Right lobe of liver (tissue), 6 donors: ENCODE measurements around the gene CATSPER1. TPM values are rescaled to one million over a fixed set of nuclear protein-coding genes. Genes with fewer than 3 reads are reported as not detected.
"Not testable (repeated sequence)": the region's sequence is repeated elsewhere in the genome, so short reads cannot be mapped to it uniquely, and the experiment has no call there.

Experiments
- ATAC-seq, 4 donors: fragments of 200-7000 bp; cut with Tn5 transposase; one replicate each; pipeline ENCODE4 v1.9.1; 2020; ENCODE audit warnings: mild to moderate bottlenecking in 4 of 4, moderate library complexity in 4 of 4
- DNase-seq, 3 donors: peaks; one replicate each; pipeline ENCODE4 v3.0.0-alpha.2; 2020
- H3K27ac ChIP-seq, 3 donors: fragments of 200-600 bp; one replicate each; pipeline ENCODE4 v1.8.0; 2022
- H3K27me3 ChIP-seq, 2 donors: fragments of 200-600 bp; one replicate each; pipeline ENCODE4 v1.8.0; 2022
- H3K36me3 ChIP-seq, 4 donors: fragments of 200-600 bp; sonication (generic) in 1 of 4; one replicate each; pipeline versions ENCODE4 v1.5.1 to v1.8.0; 2017 to 2022; ENCODE audit warnings: control low read depth in 1 of 4
- H3K4me1 ChIP-seq, 4 donors: fragments of 200-600 bp; sonication (generic) in 1 of 4; one replicate each; pipeline versions ENCODE4 v1.5.1 to v1.8.0; 2017 to 2022; ENCODE audit warnings: control low read depth in 1 of 4
- H3K4me3 ChIP-seq, 3 donors: fragments of 200-600 bp; one replicate each; pipeline ENCODE4 v1.8.0; 2022
- H3K9me3 ChIP-seq, 4 donors: fragments of 200-600 bp; sonication (generic) in 1 of 4; one replicate each; pipeline versions ENCODE4 v1.5.1 to v1.8.0; 2017 to 2022; ENCODE audit warnings: control low read depth in 1 of 4
- POLR2A ChIP-seq: fragments of 450-650 bp; IDR thresholded peaks from one replicate; pipeline ENCODE4 v1.6.1; 2017; ENCODE audit warnings: antibody characterized with exemption, mild to moderate bottlenecking
- WGBS: methylation state at CpG from one replicate; pipeline ENCODE4 v1.1.6; 2018; ENCODE audit warnings: low coverage, low lambda C conversion rate; ENCODE audit not compliant: insufficient coverage; ENCODE audit errors: missing lambda C conversion rate; 5-methylcytosine and 5-hydroxymethylcytosine counted together
- intact Hi-C, 2 donors: fragments of 100-400 bp; cut with DNase I; formaldehyde crosslinking; loops; one replicate each; pipeline versions ENCODE4 v1.11.2 to v1.14.1; 2022
- total RNA-seq, 6 experiments: library from RNA; depleted of rRNA in 2 of 6; stranded (reverse); fragments of >200 nt in 2 of 6; fragmentation: NEBNext Ultra II Directional in 3 of 6; extraction: Animal tissue kit (Norgen Biotek cat#: 25700) in 3 of 6; gene quantifications; one replicate each; pipeline versions ENCODE4 v1.1.0 to v1.2.4, GENCODE V29; 2016 to 2023
- TF ChIP-seq, protein P1 (sequence below), 4 donors: fragments of 200-600 bp in 3 of 4; fragments of 450-650 bp in 1 of 4; IDR thresholded peaks; one replicate each; pipeline versions ENCODE4 v1.5.1 to v1.8.0; 2016 to 2022; ENCODE audit warnings: antibody characterized with exemption in 4 of 4, mild to moderate bottlenecking in 2 of 4
- donor health status: DM: no; HTN: yes; CAD: no.
- donor health status: DM: no; HTN: no; CAD: no.
- donor health status: DM: no; HTN: no; CAD: no.
- donor health status: DM: no; HTN: yes; CAD: no.
- donor health status: DM: no; HTN: yes; CAD: no.

Gene CATSPER1
- total RNA-seq, 6 experiments from 2014 or later = not detected

DNA sequence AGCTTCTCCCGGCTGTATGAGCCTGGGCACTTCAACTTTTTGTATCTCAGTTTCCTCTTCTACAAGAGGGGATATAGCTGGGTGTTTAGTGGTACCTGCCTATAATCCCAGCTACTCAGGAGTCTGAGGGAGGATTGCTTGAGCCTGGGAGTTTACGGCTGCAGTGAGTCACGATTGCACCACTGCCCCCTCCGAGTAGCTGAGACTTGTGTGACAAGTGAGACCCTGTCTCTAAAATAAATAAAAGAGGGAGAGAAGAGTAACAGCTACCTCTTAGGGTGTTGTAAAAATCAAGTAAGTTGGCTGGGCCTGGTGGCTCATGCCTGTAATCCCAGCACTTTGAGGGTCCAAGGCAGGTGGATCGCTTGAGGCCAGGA, 10.0 kb upstream of the CATSPER1 start:
- Histone ChIP-seq H3K4me1 (no peaks in the 10 kb centered on the region), H3K36me3 (no peaks in the 10 kb centered on the region), H3K27me3 (no peaks in the 10 kb centered on the region), H3K27ac (no peak overlapping the region), H3K9me3 (no peaks in the 10 kb centered on the region), H3K4me3 (no peak overlapping the region)
- DNase-seq (no peak), ATAC-seq (no peak)
- intact Hi-C loops = no loop called here
- no peak for TF ChIP-seq POLR2A
- TF ChIP-seq, protein P1, sequence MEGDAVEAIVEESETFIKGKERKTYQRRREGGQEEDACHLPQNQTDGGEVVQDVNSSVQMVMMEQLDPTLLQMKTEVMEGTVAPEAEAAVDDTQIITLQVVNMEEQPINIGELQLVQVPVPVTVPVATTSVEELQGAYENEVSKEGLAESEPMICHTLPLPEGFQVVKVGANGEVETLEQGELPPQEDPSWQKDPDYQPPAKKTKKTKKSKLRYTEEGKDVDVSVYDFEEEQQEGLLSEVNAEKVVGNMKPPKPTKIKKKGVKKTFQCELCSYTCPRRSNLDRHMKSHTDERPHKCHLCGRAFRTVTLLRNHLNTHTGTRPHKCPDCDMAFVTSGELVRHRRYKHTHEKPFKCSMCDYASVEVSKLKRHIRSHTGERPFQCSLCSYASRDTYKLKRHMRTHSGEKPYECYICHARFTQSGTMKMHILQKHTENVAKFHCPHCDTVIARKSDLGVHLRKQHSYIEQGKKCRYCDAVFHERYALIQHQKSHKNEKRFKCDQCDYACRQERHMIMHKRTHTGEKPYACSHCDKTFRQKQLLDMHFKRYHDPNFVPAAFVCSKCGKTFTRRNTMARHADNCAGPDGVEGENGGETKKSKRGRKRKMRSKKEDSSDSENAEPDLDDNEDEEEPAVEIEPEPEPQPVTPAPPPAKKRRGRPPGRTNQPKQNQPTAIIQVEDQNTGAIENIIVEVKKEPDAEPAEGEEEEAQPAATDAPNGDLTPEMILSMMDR (IDR thresholded peaks at IDR 0.05) = no peak
- 74% methylated on average over 5 of the region's 5 CpGs for WGBS

DNA sequence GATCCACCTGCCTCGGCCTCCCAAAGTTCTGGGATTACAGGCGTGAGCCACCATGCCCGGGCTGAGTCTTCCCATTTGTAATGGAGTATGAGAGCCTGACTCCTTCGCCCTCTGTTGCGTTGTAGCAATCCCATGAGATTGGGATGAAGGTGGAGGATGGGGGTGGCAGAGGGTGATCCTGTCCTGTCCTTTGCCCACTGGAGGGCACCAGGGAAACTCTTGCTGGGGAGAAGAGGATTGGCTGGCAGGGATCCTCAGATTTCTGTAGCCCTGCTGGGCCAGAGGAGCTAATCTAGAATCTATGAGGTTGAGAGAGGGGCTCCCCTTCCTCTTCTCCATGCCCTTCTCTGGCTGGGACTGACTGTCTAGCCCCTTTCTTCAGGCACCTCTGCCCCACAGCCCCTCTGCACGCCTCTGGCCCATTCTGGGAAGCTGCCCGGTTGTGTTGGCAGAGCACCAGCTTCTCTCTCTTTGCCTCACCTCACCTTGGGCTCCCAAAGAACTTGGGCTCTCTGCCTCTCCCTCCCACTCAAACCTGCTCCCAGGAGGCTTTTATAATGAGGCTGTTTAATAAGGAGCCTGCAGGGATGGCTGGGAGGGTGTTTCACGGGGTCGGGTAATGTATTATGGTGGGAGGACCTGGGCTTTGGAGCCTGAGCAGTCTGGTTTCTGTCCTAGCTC, 9.5 kb upstream of the CATSPER1 start:
- no peaks in the 10 kb centered on the region for H3K36me3 ChIP-seq
- ATAC-seq = no peak
- no peaks in the 10 kb centered on the region for H3K9me3 ChIP-seq
- H3K4me3 ChIP-seq = no peak overlapping the region
- DNase-seq = no peak
- TF ChIP-seq POLR2A = no peak
- TF ChIP-seq, protein P1 (IDR thresholded peaks at IDR 0.05) = no peak
- no peaks in the 10 kb centered on the region for H3K4me1 ChIP-seq
- 40% methylated on average over 1 of the region's 9 CpGs for WGBS
- no peak overlapping the region for H3K27ac ChIP-seq
- no peaks in the 10 kb centered on the region for H3K27me3 ChIP-seq
- intact Hi-C loops = no loop called here

DNA sequence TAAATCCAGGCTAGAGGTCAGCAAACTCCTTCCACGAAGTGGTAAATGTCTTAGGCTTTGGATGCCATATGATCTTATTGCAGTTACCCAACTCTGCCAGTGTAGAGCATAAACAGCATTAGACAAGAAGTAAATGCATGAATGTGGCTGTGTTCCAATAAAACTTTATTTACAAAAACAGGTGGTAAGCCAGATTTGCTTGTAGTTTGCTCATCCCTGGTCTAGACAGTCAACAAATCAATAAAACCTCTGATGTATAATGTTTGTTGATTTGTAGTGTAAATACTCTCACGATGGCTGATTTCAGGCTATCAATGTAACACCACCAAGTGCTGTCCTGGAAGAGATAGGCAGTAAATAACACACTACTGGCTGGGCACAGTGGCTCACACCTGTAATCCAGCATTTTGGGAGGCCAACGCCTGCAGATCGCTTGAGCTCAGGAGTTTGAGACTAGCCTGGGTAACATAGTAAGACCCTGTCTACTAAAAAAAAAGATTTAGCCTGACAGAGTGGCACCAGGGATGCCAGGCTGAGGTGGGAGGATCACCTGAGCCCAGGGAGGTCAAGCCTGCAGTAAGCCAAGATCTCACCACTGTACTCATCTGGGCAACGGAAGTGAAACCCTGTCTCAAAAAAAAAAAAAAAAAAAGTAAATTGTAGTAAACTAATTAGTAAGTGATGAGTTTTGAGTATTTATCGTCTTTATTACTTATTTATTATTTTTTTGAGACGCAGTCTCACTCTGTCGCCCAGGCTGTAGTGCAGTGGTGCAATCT, 6.9 kb upstream of the CATSPER1 start:
- WGBS = 57% methylated on average over 8 of the region's 8 CpGs
- TF ChIP-seq, protein P1 (IDR thresholded peaks at IDR 0.05) = no peak
- no peak for TF ChIP-seq POLR2A
- ATAC-seq (peak in 2 of 4 donors; percentile 62 to 63), DNase-seq (no peak)
- Histone ChIP-seq H3K4me3 (no peak overlapping the region), H3K27me3 (no peaks in the 10 kb centered on the region), H3K9me3 (no peaks in the 10 kb centered on the region), H3K27ac (no peak overlapping the region), H3K4me1 (no peaks in the 10 kb centered on the region), H3K36me3 (no peaks in the 10 kb centered on the region)
- intact Hi-C loops = no loop called here

DNA sequence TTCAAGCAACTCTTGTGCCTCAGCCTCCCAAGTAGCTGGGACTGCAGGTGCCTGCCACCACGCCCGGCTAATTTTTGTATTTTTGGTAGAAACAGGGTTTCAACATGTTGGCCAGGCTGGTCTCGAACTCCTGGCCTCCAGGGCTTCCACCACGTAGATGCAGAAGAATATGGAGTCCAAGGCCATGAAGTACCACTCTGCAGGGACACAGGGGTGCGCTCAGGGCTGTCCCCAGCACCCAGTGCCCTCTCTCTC, 3.2 kb downstream of the CATSPER1 start:
- intact Hi-C loops, H3K27ac ChIP-seq, H3K4me1 ChIP-seq, ATAC-seq, H3K36me3 ChIP-seq, DNase-seq, H3K9me3 ChIP-seq, H3K4me3 ChIP-seq, H3K27me3 ChIP-seq: not testable (repeated sequence)
- WGBS = 63% methylated on average over 3 of the region's 5 CpGs

DNA sequence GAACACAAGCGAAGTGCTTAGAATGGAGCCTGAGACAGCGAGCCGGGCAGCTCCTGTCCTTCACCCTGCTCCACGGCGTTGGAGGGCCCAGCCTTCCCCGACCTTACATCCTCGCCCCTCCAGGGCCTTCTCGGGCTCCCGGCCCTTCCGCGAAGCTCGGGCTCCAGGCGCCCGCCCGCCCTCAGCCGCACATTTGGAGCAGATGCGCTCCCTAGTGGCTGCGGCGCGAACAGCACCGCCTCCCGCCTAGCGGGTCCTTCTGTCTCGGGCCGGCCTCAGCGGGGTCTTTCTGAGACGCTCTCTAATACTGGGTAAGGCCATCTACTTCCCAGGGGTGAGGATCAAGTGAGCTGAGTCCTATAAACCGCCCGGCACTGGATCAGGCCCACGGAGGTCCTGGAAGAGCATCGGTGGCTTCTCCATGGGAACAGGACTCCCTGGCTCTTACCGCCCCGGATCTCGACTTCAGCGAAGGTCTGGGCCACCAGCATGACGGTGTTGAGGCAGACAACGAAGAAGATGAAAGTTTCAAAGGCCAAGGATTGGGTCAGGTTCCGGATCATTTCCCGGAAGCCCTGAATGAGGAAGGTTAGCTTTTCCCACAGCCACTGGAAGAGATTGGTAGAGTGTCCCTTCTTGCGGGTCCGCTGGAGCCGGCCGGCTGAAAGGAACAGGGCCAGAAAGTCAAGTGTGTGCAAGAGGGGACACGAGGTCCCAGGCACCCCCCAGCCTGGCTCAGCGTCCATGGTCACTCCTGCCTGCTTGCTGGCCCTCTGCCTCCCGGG, 3.7 kb downstream of the CATSPER1 start:
- TF ChIP-seq, protein P1 (IDR thresholded peaks at IDR 0.05) = peak; percentile 83 to 94 (median 93)
- TF ChIP-seq POLR2A = no peak

More for the DNA sequence above, 3.7 kb downstream of the CATSPER1 start:
- H3K9me3 ChIP-seq = no peaks in the 10 kb centered on the region
- peak overlapping the region in 1 of 3 donors; percentile 9 for H3K4me3 ChIP-seq
- no peaks in the 10 kb centered on the region for H3K4me1 ChIP-seq
- DNase-seq (peak; percentile 68 to 76 (median 73)), ATAC-seq (peak; percentile 84 to 97 (median 94))
- WGBS = 17% methylated on average over 9 of the region's 46 CpGs
- H3K27me3 ChIP-seq = no peaks in the 10 kb centered on the region
- intact Hi-C loops = no loop called here
- H3K27ac ChIP-seq = no peak overlapping the region
- H3K36me3 ChIP-seq = no peaks in the 10 kb centered on the region
